Smooth muscle cell (in vitro differentiated cells): ENCODE data around the gene ANKRD11. TPM values are rescaled to one million over a fixed set of nuclear protein-coding genes. Genes with fewer than 3 reads are reported as not detected.

Experiments used
- DNase-seq: peaks from one replicate; lab custom pipeline; 2025; ENCODE audit not compliant: unreplicated experiment; lab: John Stamatoyannopoulos, UW
- H2AFZ ChIP-seq: fragments of 200-600 bp; sonication (generic); 2 replicates; pipeline ENCODE4 v1.6.0; 2016; ENCODE audit warnings: antibody characterized with exemption, low read depth, mild to moderate bottlenecking
- H3F3A ChIP-seq: fragments of 200-600 bp; sonication (generic); 2 replicates; pipeline ENCODE4 v1.6.0; 2017; ENCODE audit warnings: antibody characterized with exemption, low read depth
- H3K27ac ChIP-seq: fragments of 200-600 bp; sonication (generic); 2 replicates; pipeline ENCODE4 v1.5.1; 2016; ENCODE audit warnings: low read depth, mild to moderate bottlenecking
- H3K27me3 ChIP-seq: fragments of 200-600 bp; sonication (generic); 2 replicates; pipeline ENCODE4 v1.6.1; 2016; ENCODE audit warnings: low read depth, mild to moderate bottlenecking
- H3K36me3 ChIP-seq: fragments of 200-600 bp; sonication (generic); 2 replicates; pipeline ENCODE4 v1.5.1; 2016; ENCODE audit warnings: low read depth
- H3K4me1 ChIP-seq: fragments of 200-600 bp; sonication (generic); 2 replicates; pipeline ENCODE4 v1.5.1; 2016; ENCODE audit warnings: low read depth
- H3K4me2 ChIP-seq: fragments of 200-600 bp; sonication (generic); 2 replicates; pipeline ENCODE4 v1.6.0; 2016; ENCODE audit warnings: mild to moderate bottlenecking
- H3K4me3 ChIP-seq: fragments of 200-600 bp; sonication (generic); 2 replicates; pipeline ENCODE4 v1.5.1; 2016; ENCODE audit warnings: mild to moderate bottlenecking
- H3K79me2 ChIP-seq: fragments of 200-600 bp; sonication (generic); 2 replicates; pipeline ENCODE4 v1.6.0; 2016; ENCODE audit warnings: low read depth, mild to moderate bottlenecking
- H3K9ac ChIP-seq: fragments of 200-600 bp; sonication (generic); 2 replicates; pipeline ENCODE4 v1.6.0; 2016; ENCODE audit warnings: low read depth
- H3K9me3 ChIP-seq: fragments of 200-600 bp; sonication (generic); replicated peaks from 2 replicates; pipeline ENCODE4 v1.5.1; 2016; ENCODE audit warnings: low read depth
- H4K20me1 ChIP-seq: fragments of 200-600 bp; sonication (generic); 2 replicates; pipeline ENCODE4 v1.6.0; 2016; ENCODE audit warnings: low read depth
- CTCF ChIP-seq: fragments of 200-600 bp; sonication (generic); IDR thresholded peaks from 2 replicates; pipeline ENCODE4 v1.5.1; 2017; ENCODE audit warnings: borderline replicate concordance, mild to moderate bottlenecking, antibody characterized with exemption; ENCODE audit not compliant: insufficient read depth, poor library complexity, severe bottlenecking
- WGBS: methylation state at CpG from one replicate; pipeline ENCODE4 v1.1.7; 2016; ENCODE audit warnings: low lambda C conversion rate; 5-methylcytosine and 5-hydroxymethylcytosine counted together
- polyA plus RNA-seq: library from polyadenylated mRNA; unstranded; fragments of >200 nt; fragmentation: Nextera tagmentation; extraction: Ambion mirVana; gene quantifications from 2 replicates; pipeline ENCODE4 v1.2.1, GENCODE V29; 2016
- total RNA-seq: library from RNA; depleted of rRNA; stranded (reverse); fragments of >200 nt; gene quantifications from 2 replicates; pipeline ENCODE4 v1.2.3, GENCODE V29; 2014

ANKRD11 gene
- total RNA-seq, result 31.5 and 43.2 TPM in 2 replicates
- 105 and 118 TPM in 2 replicates for polyA plus RNA-seq

DNA sequence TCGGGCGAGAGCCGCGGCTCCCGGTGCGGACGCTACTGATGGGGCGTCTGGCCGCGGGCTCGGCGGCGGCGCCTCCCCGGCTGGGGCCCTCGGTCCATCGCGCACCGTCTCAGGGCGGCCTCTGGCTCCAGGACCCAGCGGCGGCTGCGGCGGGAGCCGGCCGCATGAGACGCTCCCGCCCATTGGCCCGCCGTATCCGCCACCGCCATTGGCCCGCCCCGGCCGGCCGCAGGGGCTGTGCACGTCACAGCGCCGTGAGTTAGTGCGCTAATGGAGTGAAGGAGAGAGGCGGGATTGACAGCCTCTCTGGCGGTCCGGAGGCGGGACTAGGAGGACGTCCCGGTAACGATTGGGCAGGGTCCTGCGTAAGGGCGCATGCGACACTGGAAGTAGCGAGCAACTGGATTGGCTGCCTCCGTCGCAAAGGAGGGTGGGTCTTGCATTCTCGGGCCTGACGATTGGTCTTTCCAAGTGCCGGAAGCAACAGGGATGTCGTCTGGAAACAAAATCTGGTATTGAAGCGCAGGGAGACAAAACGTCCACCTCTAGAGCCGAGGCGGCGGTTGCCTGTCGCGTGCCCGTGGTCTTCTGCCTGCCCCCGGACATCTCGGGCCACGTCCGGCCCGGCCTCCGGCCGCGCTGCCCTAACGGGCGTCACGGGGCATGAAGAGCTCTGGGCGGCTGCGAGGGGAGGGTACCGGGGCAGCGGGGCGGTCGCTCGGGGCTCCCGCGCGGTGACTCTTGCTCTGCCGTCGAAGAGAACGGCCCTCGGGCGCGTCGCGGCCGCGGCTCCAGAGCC, at the start of gene ANKRD11:
TSS of gene ANKRD11 (minus strand) at position 123 of the 799 bp plus-strand sequence. CDS start 173,542 bp downstream, outside the sequence.
- Histone ChIP-seq H3K9me3 (no peaks in the 10 kb centered on the region), H3K4me3 (peak within 1 kb of the TSS; percentile 95), H3K36me3 (no peaks in the 10 kb centered on the region), H3F3A (peaks cover 24% of the 10 kb centered on the region), H2AFZ (peak within 1 kb of the TSS; percentile 89), H3K27me3 (no peaks in the 10 kb centered on the region), H3K4me1 (peaks cover 31% of the 10 kb centered on the region), H3K9ac (peak within 1 kb of the TSS; percentile 97), H3K4me2 (peak within 1 kb of the TSS; percentile 86), H4K20me1 (peaks cover 56% of the 10 kb centered on the region), H3K27ac (peak within 1 kb of the TSS; percentile 98), H3K79me2 (peaks cover 56% of the 10 kb centered on the region)
- DNase-seq, result peak; percentile 89
- no peak for TF ChIP-seq CTCF
- under 1% methylated on average over 87 of the region's 96 CpGs for WGBS

DNA sequence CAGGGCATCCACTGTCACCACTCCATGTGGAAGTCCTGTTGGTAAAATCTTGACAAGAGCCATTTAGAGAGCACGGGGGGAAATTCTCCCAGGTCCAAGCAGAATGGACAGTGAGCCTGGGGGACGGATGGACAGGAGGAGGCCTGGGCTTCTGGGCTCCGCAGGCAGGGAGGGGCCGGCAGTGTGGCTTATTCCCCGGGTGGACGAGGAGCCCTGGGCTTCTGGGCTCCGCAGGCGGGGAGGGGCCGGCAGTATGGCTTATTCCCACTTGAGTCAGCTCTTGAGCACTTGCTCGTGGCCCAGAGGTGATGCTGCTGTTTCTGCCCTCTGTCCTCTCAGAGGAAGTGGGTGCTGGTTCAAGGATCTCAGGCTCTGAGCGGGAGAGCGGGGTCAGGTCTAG, 47.9 kb upstream of the ANKRD11 start:
- Histone ChIP-seq H3F3A (no peaks in the 10 kb centered on the region), H3K27me3 (no peaks in the 10 kb centered on the region), H3K9ac (no peak overlapping the region), H3K4me2 (no peak overlapping the region), H4K20me1 (peaks cover 62% of the 10 kb centered on the region), H3K36me3 (no peaks in the 10 kb centered on the region), H3K79me2 (no peaks in the 10 kb centered on the region), H3K4me1 (no peaks in the 10 kb centered on the region), H3K27ac (no peak overlapping the region), H2AFZ (no peak overlapping the region), H3K4me3 (no peak overlapping the region), H3K9me3 (no peaks in the 10 kb centered on the region)
- no peak for TF ChIP-seq CTCF
- no peak for DNase-seq
- 95% methylated on average over 12 of the region's 12 CpGs for WGBS

GRCh38 chr16:89537549-89537925, 47.2 kb upstream of the ANKRD11 start:
- Histone ChIP-seq H3K4me3 (no peak overlapping the region), H3F3A (no peaks in the 10 kb centered on the region), H3K36me3 (no peaks in the 10 kb centered on the region), H3K4me2 (no peak overlapping the region), H2AFZ (no peak overlapping the region), H3K79me2 (no peaks in the 10 kb centered on the region), H3K27ac (no peak overlapping the region), H3K9me3 (no peaks in the 10 kb centered on the region), H3K4me1 (no peaks in the 10 kb centered on the region), H4K20me1 (peaks cover 61% of the 10 kb centered on the region), H3K27me3 (no peaks in the 10 kb centered on the region), H3K9ac (no peak overlapping the region)
- DNase-seq, result no peak
- WGBS, result 96% methylated on average over 7 of the region's 7 CpGs
- TF ChIP-seq CTCF, result no peak
